SH-SY5Y (cell line): ENCODE data around the gene NUP214.

Experiments
- GATA2 ChIP-seq: IDR thresholded peaks from 2 replicates; pipeline ENCODE4 v1.6.1; 2011; ENCODE audit warnings: mild to moderate bottlenecking, low read depth, low read length
- GATA3 ChIP-seq: IDR thresholded peaks from 2 replicates; pipeline ENCODE4 v1.6.1; 2011; ENCODE audit warnings: low read depth, mild to moderate bottlenecking, low read length, moderate library complexity

NUP214 gene

GRCh38 chr9:131153595-131153994 is 28.2 kb downstream of the NUP214 start:
- TF ChIP-seq GATA2 (no peak), GATA3 (no peak)

- TF ChIP-seq GATA2: no peak
- TF ChIP-seq GATA3: no peak
Observed at GRCh38 chr9:131160416-131161112, 35.2 kb downstream of the NUP214 start.

GRCh38 chr9:131161585-131161984 is 36.2 kb downstream of the NUP214 start:
- TF ChIP-seq GATA3 (no peak), GATA2 (no peak)

GRCh38 chr9:131162886-131163285 is 37.5 kb downstream of the NUP214 start:
- TF ChIP-seq GATA3 (no peak), GATA2 (no peak)

GRCh38 chr9:131165523-131165922 is 40.1 kb downstream of the NUP214 start:
- TF ChIP-seq GATA3 (no peak), GATA2 (no peak)

- TF ChIP-seq GATA3: no peak
- no peak for TF ChIP-seq GATA2
Observed at GRCh38 chr9:131167146-131167692, 41.8 kb downstream of the NUP214 start.

- TF ChIP-seq GATA3 (no peak), GATA2 (no peak)
Observed at GRCh38 chr9:131167936-131168335, 42.5 kb downstream of the NUP214 start.

GRCh38 chr9:131169563-131170240 is 44.3 kb downstream of the NUP214 start:
- TF ChIP-seq GATA3 (no peak), GATA2 (no peak)

GRCh38 chr9:131173995-131174394 is 48.6 kb downstream of the NUP214 start:
- TF ChIP-seq GATA3 (no peak), GATA2 (no peak)

GRCh38 chr9:131174681-131175239 is 49.4 kb downstream of the NUP214 start:
- TF ChIP-seq GATA2 (no peak), GATA3 (no peak)

GRCh38 chr9:131177898-131178297 is 52.5 kb downstream of the NUP214 start:
- TF ChIP-seq GATA3: no peak

GRCh38 chr9:131178382-131178781 is 53.0 kb downstream of the NUP214 start:
- TF ChIP-seq GATA2 (no peak), GATA3 (no peak)

GRCh38 chr9:131178926-131179325 is 53.5 kb downstream of the NUP214 start:
- TF ChIP-seq GATA3 (no peak), GATA2 (no peak)

- TF ChIP-seq GATA3 (no peak), GATA2 (no peak)
Observed at GRCh38 chr9:131179561-131180219, 54.3 kb downstream of the NUP214 start.
